Fibroblast of lung (primary cell): ENCODE results near the gene KLHL3. TPM values are rescaled to one million over a fixed set of nuclear protein-coding genes. Genes with fewer than 3 reads are reported as not detected.
A peak's percentile ranks its signal among the peaks of the same experiment; 100 is the strongest.

Experiments used
- DNase-seq, 2 donors: peaks; one replicate each; pipeline versions ENCODE4 v3.0.0 to v3.0.0-alpha.2; 2010; ENCODE audit warnings: low read depth in 2 of 2
- H2AFZ ChIP-seq: 2 replicates; pipeline ENCODE4 v1.5.1; 2012; ENCODE audit warnings: low read length, control low read depth, inconsistent platforms
- H3K27ac ChIP-seq: 2 replicates; pipeline ENCODE4 v1.5.1; 2011; ENCODE audit warnings: low read length, control low read depth; ENCODE audit not compliant: insufficient read depth
- H3K27me3 ChIP-seq: 2 replicates; pipeline ENCODE4 v1.5.1; 2011; ENCODE audit warnings: mild to moderate bottlenecking, low read length; ENCODE audit not compliant: control insufficient read depth, insufficient read depth
- H3K36me3 ChIP-seq: 2 replicates; pipeline ENCODE4 v1.5.1; 2011; ENCODE audit warnings: low read length; ENCODE audit not compliant: control insufficient read depth, insufficient read depth
- H3K4me1 ChIP-seq: 2 replicates; pipeline ENCODE4 v1.5.1; 2011; ENCODE audit warnings: low read length; ENCODE audit not compliant: control insufficient read depth, insufficient read depth; ENCODE audit errors: extremely low read depth
- H3K4me2 ChIP-seq: 2 replicates; pipeline ENCODE4 v1.5.1; 2011; ENCODE audit warnings: low read length, control low read depth; ENCODE audit not compliant: insufficient read depth; ENCODE audit errors: extremely low read depth
- H3K4me3 ChIP-seq, 4 experiments: fragments of 200-600 bp in 1 of 4; sonication (generic) in 1 of 4; replicated peaks in 1 of 4; 2 replicates each; pipeline ENCODE4 v1.5.1; 2011 to 2016; ENCODE audit warnings: low read length in 4 of 4, low read depth in 3 of 4, mild to moderate bottlenecking in 3 of 4, control low read depth in 2 of 4, inconsistent platforms in 1 of 4, mixed read lengths in 1 of 4; ENCODE audit not compliant: insufficient read depth in 1 of 4; ENCODE audit errors: control extremely low read depth in 1 of 4
- H3K79me2 ChIP-seq: 2 replicates; pipeline ENCODE4 v1.5.1; 2012; ENCODE audit warnings: mild to moderate bottlenecking, low read length, inconsistent platforms; ENCODE audit not compliant: control insufficient read depth, insufficient read depth
- H3K9ac ChIP-seq: 2 replicates; pipeline ENCODE4 v1.5.1; 2011; ENCODE audit warnings: mild to moderate bottlenecking, low read length, control low read depth; ENCODE audit not compliant: insufficient read depth
- H3K9me3 ChIP-seq: 2 replicates; pipeline ENCODE4 v1.5.1; 2012; ENCODE audit warnings: low read depth, low read length; ENCODE audit not compliant: control insufficient read depth, insufficient read depth
- H4K20me1 ChIP-seq: 2 replicates; pipeline ENCODE4 v1.5.1; 2011; ENCODE audit warnings: low read length; ENCODE audit not compliant: control insufficient read depth, insufficient read depth; ENCODE audit errors: extremely low read depth
- CTCF ChIP-seq, 2 donors: IDR thresholded peaks in 1 of 2; conservative IDR thresholded peaks in 1 of 2; 1 replicate in 1 of 2; 2 replicates in 1 of 2; pipeline ENCODE4 v1.5.1; 2011 to 2012; ENCODE audit warnings: low read length in 2 of 2, control low read depth in 1 of 2, inconsistent platforms in 1 of 2, low read depth in 1 of 2, mild to moderate bottlenecking in 1 of 2
- EZH2 ChIP-seq: IDR thresholded peaks from 2 replicates; pipeline ENCODE4 v1.5.1; 2012; ENCODE audit warnings: low read length, control low read depth, mild to moderate bottlenecking; ENCODE audit errors: missing control alignments
- polyA plus RNA-seq, 2 donors: library from polyadenylated mRNA; depleted of rRNA in 1 of 2; stranded (reverse) in 1 of 2; unstranded in 1 of 2; fragments of >200 nt; gene quantifications; 2 replicates each; pipeline ENCODE4 v1.2.1, GENCODE V29; 2011 to 2012; ENCODE audit warnings: missing spikeins in 1 of 2
- total RNA-seq: library from RNA; depleted of rRNA; stranded (reverse); fragments of >200 nt; gene quantifications from 2 replicates; pipeline ENCODE4 v1.2.1, GENCODE V29; 2014

Gene KLHL3
- total and polyA plus RNA-seq, 2 donors (not counting 1 experiment from before 2014, with no cell fraction given): 0.60 to 2.3 TPM

DNA sequence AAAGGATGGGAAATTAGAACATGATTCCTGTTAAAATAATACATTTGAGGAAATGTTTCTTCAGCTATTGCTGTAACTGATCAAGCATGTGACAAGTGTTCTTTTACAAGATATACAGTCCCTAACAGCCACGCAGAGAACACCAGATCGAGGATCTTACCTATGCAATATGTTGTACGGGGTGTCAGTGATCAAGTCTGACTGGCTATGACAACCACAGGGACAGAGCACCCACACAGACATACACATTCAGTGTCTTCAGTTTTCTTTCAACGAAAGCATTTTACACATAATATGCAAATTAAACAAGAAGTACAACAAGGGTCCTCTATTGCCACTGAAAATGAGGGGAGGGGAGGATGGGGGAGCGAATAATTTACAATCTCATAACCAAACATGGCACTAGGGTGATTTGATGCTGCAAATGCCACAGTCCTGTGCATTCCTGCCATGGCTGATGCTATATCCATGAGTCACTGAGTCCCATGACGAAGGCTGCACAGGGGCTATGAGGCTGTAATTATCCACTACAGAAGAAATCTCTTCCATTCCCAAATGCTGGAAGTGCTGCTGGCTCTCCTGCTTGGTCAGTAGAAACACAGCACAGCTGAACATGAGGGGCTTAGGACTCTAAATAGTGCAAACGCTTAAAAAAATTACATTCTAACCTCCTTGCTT lies 118.2 kb downstream of the KLHL3 start:
- H3K9ac ChIP-seq: no peak overlapping the region
- H3K9me3 ChIP-seq: no peaks in the 10 kb centered on the region
- no peak overlapping the region for H3K27ac ChIP-seq
- TF ChIP-seq CTCF (conservative IDR thresholded peaks at IDR 0.05 in 1 of 2, IDR thresholded peaks at IDR 0.05 in 1 of 2; ENCODE audit: low read depth in 1 of 2, low read length in 2 of 2): no peak
- no peak for TF ChIP-seq EZH2
- no peaks in the 10 kb centered on the region for H3K27me3 ChIP-seq
- H3K79me2 ChIP-seq: no peaks in the 10 kb centered on the region
- no peaks in the 10 kb centered on the region for H3K36me3 ChIP-seq
- peaks cover 2% of the 10 kb centered on the region for H3K4me1 ChIP-seq
- H4K20me1 ChIP-seq: no peaks in the 10 kb centered on the region
- H3K4me3 ChIP-seq: no peak overlapping the region
- H2AFZ ChIP-seq: no peak overlapping the region
- peak; percentile 22 to 79 for DNase-seq
- H3K4me2 ChIP-seq: no peak overlapping the region

- no peak overlapping the region for H3K4me2 ChIP-seq
- H3K27ac ChIP-seq: no peak overlapping the region
- no peak overlapping the region for H3K4me3 ChIP-seq
- H2AFZ ChIP-seq: no peak overlapping the region
- no peaks in the 10 kb centered on the region for H3K27me3 ChIP-seq
- H3K79me2 ChIP-seq: no peaks in the 10 kb centered on the region
- TF ChIP-seq CTCF (conservative IDR thresholded peaks at IDR 0.05 in 1 of 2, IDR thresholded peaks at IDR 0.05 in 1 of 2; ENCODE audit: low read depth in 1 of 2, low read length in 2 of 2) (no peak), EZH2 (no peak)
- no peaks in the 10 kb centered on the region for H3K9me3 ChIP-seq
- peaks cover 2% of the 10 kb centered on the region for H3K4me1 ChIP-seq
- H4K20me1 ChIP-seq: no peaks in the 10 kb centered on the region
- no peak for DNase-seq
- H3K36me3 ChIP-seq: no peaks in the 10 kb centered on the region
- H3K9ac ChIP-seq: no peak overlapping the region
These were observed 119.8 kb downstream of the KLHL3 start for GRCh38 chr5:137616046-137616445.

DNA sequence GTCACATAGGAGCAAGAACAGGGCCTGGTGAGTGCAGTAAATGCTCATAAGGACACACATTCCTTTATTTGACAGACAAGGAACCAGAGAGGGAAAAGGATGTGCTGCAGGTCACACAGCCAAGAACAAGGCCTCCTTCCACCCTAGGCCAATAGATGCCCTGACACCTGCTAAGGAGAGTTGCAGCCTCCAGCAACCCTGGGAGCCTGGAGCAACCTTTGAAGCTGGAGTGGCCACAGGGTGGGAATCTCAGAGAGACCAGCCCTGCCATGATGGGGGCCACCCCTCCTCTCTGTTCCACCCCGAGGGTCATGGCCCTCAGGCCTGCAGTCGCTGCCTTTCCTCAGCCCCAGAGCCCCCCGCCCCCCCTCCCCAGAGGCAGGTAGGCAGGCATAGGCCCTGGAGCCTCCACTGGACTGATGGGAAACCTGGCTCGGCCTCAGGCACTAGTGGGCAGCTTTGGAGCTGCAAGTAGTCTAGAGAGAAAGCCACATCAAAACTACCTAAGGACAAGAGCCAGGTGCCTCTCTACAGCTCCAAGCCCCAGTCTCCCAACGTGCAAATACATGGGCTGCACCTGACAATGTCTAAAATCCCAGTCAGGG lies 120.6 kb downstream of the KLHL3 start:
- Histone ChIP-seq H3K79me2 (no peaks in the 10 kb centered on the region), H3K36me3 (no peaks in the 10 kb centered on the region), H3K27ac (no peak overlapping the region), H2AFZ (no peak overlapping the region), H4K20me1 (no peaks in the 10 kb centered on the region), H3K9ac (no peak overlapping the region), H3K4me3 (no peak overlapping the region), H3K4me2 (no peak overlapping the region), H3K9me3 (no peaks in the 10 kb centered on the region), H3K27me3 (no peaks in the 10 kb centered on the region), H3K4me1 (peaks cover 2% of the 10 kb centered on the region)
- TF ChIP-seq CTCF (conservative IDR thresholded peaks at IDR 0.05 in 1 of 2, IDR thresholded peaks at IDR 0.05 in 1 of 2; ENCODE audit: low read depth in 1 of 2, low read length in 2 of 2): no peak
- TF ChIP-seq EZH2: no peak
- DNase-seq: no peak
